Vagina (tissue), 2 donors: ENCODE results near the gene HSPA5. TPM values are rescaled to one million over a fixed set of nuclear protein-coding genes. Genes with fewer than 3 reads are reported as not detected.
"Not testable (repeated sequence)": the region's sequence is repeated elsewhere in the genome, so short reads cannot be mapped to it uniquely, and the experiment has no call there.

Experiments
- DNase-seq, 2 donors: peaks; one replicate each; pipeline ENCODE4 v3.0.0-alpha.2; 2017; ENCODE audit errors: extremely low spot score in 2 of 2
- H3K27ac ChIP-seq: fragments of 200-600 bp; sonication (generic); one replicate; pipeline ENCODE4 v1.5.1; 2019
- H3K27me3 ChIP-seq: fragments of 200-600 bp; sonication (generic); one replicate; pipeline ENCODE4 v1.5.1; 2019
- H3K36me3 ChIP-seq, 2 donors: fragments of 200-600 bp; sonication (generic); one replicate each; pipeline ENCODE4 v1.5.1; 2017 to 2019
- H3K4me1 ChIP-seq: fragments of 200-600 bp; sonication (generic); one replicate; pipeline ENCODE4 v1.5.1; 2019
- H3K4me3 ChIP-seq, 2 donors: fragments of 200-600 bp; sonication (generic); 1 replicate in 1 of 2; 2 replicates in 1 of 2; pipeline ENCODE4 v1.5.1; 2016 to 2019
- H3K9me3 ChIP-seq: fragments of 200-600 bp; sonication (generic); one replicate; pipeline ENCODE4 v1.5.1; 2019
- CTCF ChIP-seq, 3 experiments: fragments of 450-650 bp in 2 of 3; fragments of 200-600 bp in 1 of 3; sonication (generic) in 1 of 3; IDR thresholded peaks; one replicate each; pipeline ENCODE4 v1.5.1; 2017 to 2019; ENCODE audit warnings: antibody characterized with exemption in 3 of 3, mild to moderate bottlenecking in 2 of 3, moderate library complexity in 2 of 3
- POLR2A ChIP-seq, 2 donors: fragments of 450-650 bp; IDR thresholded peaks; one replicate each; pipeline ENCODE4 v1.6.1; 2017; ENCODE audit warnings: antibody characterized with exemption in 2 of 2, mild to moderate bottlenecking in 2 of 2, moderate library complexity in 2 of 2
- POLR2AphosphoS5 ChIP-seq, 2 donors: sonication (generic); formaldehyde crosslinking; IDR thresholded peaks; one replicate each; pipeline ENCODE4 v1.9.0; 2017; ENCODE audit warnings: antibody characterized with exemption in 2 of 2, mild to moderate bottlenecking in 2 of 2, low read depth in 1 of 2; ENCODE audit not compliant: insufficient read depth in 1 of 2
- intact Hi-C: fragments of 100-400 bp; cut with DNase I; formaldehyde crosslinking; loops from one replicate; pipeline ENCODE4 v1.15.1; 2023
- total RNA-seq: library from RNA; depleted of rRNA; stranded (reverse); fragments of >200 nt; gene quantifications from one replicate; pipeline ENCODE4 v1.2.3, GENCODE V29; 2016

The HSPA5 gene
- total RNA-seq, 1 donor from 2014 or later = 88.4 TPM

DNA sequence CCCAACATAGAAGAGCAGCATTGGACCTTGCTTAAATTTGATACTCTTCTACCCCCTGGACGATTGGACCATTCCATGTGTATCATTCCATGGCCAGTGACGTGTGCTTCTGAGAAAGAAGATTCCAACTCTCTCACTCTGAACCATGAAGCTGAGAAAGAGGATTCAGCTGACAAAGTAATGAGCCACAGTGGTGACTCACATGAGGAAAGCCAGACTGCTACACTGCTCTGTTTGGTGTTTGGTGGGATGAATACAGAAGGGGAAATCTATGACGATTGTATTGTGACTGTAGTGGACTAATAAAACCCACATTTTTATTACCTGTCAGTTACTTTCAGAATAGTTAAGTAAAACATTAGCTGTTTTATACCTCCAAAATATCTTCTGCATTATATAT, 7.5 kb downstream of the HSPA5 start:
- TF ChIP-seq CTCF (IDR thresholded peaks at IDR 0.05) = no peak
- no peak for TF ChIP-seq POLR2AphosphoS5 (IDR thresholded peaks at IDR 0.05; ENCODE audit: insufficient read depth in 1 of 2, low read depth in 1 of 2)
- no peak for TF ChIP-seq POLR2A (IDR thresholded peaks at IDR 0.05)
- Histone ChIP-seq H3K36me3 (peaks cover 2 to 60% of the 10 kb centered on the region in 2 donors), H3K4me1 (peaks cover 39% of the 10 kb centered on the region), H3K27ac (no peak overlapping the region), H3K27me3 (no peaks in the 10 kb centered on the region), H3K4me3 (no peak overlapping the region), H3K9me3 (no peaks in the 10 kb centered on the region)
- no peak for DNase-seq
- intact Hi-C loops = no loop called here

DNA sequence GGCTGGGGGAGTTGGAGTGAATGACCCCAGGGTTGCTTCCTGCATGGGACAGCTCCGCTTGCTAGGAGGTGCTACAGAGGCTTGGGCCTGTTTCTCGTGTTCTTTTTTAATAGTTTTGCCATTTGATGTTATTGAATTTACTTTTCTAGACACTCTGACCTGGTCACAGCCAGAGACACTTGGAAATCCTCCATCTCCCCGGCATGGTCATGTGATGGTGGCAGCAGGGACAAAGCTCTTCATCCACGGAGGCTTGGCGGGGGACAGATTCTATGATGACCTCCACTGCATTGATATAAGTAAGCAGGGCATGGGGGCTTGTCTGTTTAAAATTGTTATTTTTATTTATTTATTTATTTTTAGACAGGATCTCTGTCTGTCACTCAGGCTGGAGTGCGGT, 13.4 kb downstream of the HSPA5 start:
- H3K36me3 ChIP-seq = peaks cover 0 to 18% of the 10 kb centered on the region in 2 donors
- no peak for DNase-seq
- H3K27me3 ChIP-seq = no peaks in the 10 kb centered on the region
- no peak overlapping the region for H3K27ac ChIP-seq
- no peak for TF ChIP-seq POLR2AphosphoS5 (IDR thresholded peaks at IDR 0.05; ENCODE audit: insufficient read depth in 1 of 2, low read depth in 1 of 2)
- no peak for TF ChIP-seq POLR2A (IDR thresholded peaks at IDR 0.05)
- no peak for TF ChIP-seq CTCF (IDR thresholded peaks at IDR 0.05)
- no peaks in the 10 kb centered on the region for H3K4me1 ChIP-seq
- H3K4me3 ChIP-seq = no peak overlapping the region
- intact Hi-C loops = no loop called here
- H3K9me3 ChIP-seq = no peaks in the 10 kb centered on the region

- intact Hi-C loops, H3K27me3 ChIP-seq, H3K27ac ChIP-seq, DNase-seq, H3K4me1 ChIP-seq, H3K4me3 ChIP-seq, H3K9me3 ChIP-seq: not testable (repeated sequence)
- peaks cover 0 to 25% of the 10 kb centered on the region in 2 donors for H3K36me3 ChIP-seq
Measured at GRCh38 chr9:125224858-125225257, 16.3 kb downstream of the HSPA5 start.

GRCh38 chr9:125218621-125219020, 22.5 kb downstream of the HSPA5 start:
- Histone ChIP-seq H3K36me3 (peaks cover 0 to 15% of the 10 kb centered on the region in 2 donors), H3K27me3 (no peaks in the 10 kb centered on the region), H3K4me1 (no peaks in the 10 kb centered on the region), H3K4me3 (no peak overlapping the region), H3K9me3 (no peaks in the 10 kb centered on the region), H3K27ac (no peak overlapping the region)
- intact Hi-C loops = no loop called here
- DNase-seq = no peak
- TF ChIP-seq POLR2A (IDR thresholded peaks at IDR 0.05) = no peak
- TF ChIP-seq CTCF (IDR thresholded peaks at IDR 0.05) = no peak
- TF ChIP-seq POLR2AphosphoS5 (IDR thresholded peaks at IDR 0.05; ENCODE audit: insufficient read depth in 1 of 2, low read depth in 1 of 2) = no peak

DNA sequence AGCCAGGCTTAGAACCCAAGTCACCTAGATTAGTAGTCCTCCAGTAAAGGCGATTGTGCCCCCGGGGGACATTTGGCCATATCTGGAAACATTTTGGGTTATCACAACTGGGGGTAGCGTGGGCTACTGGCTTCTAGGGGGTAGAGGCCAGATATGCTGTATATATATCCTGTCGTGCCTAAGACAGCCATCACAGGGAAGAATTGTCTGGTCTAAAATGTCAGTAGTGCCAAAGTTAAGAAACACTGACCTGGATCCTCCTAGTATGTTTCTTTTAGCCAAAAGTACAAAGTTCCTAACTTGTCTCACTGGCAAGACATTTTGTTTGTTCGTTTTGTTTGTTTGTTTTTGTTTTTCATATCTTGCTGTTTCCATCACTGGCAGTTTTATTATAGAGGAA, 27.0 kb downstream of the HSPA5 start:
- no peak for DNase-seq
- Histone ChIP-seq H3K4me3 (no peak overlapping the region), H3K4me1 (no peaks in the 10 kb centered on the region), H3K27me3 (no peaks in the 10 kb centered on the region), H3K27ac (no peak overlapping the region), H3K36me3 (peaks cover 0 to 19% of the 10 kb centered on the region in 2 donors), H3K9me3 (no peaks in the 10 kb centered on the region)
- TF ChIP-seq POLR2A (IDR thresholded peaks at IDR 0.05) (no peak), CTCF (IDR thresholded peaks at IDR 0.05) (no peak), POLR2AphosphoS5 (IDR thresholded peaks at IDR 0.05; ENCODE audit: insufficient read depth in 1 of 2, low read depth in 1 of 2) (no peak)
- intact Hi-C loops = no loop called here

- H3K9me3 ChIP-seq = no peaks in the 10 kb centered on the region
- H3K4me3 ChIP-seq = no peak overlapping the region
- peaks cover 0 to 17% of the 10 kb centered on the region in 2 donors for H3K36me3 ChIP-seq
- H3K27ac ChIP-seq = no peak overlapping the region
- DNase-seq = no peak
- peaks cover 10% of the 10 kb centered on the region for H3K4me1 ChIP-seq
- H3K27me3 ChIP-seq = no peaks in the 10 kb centered on the region
- intact Hi-C loops = no loop called here
- no peak for TF ChIP-seq POLR2A (IDR thresholded peaks at IDR 0.05)
- TF ChIP-seq POLR2AphosphoS5 (IDR thresholded peaks at IDR 0.05; ENCODE audit: insufficient read depth in 1 of 2, low read depth in 1 of 2) = no peak
- TF ChIP-seq CTCF (IDR thresholded peaks at IDR 0.05) = no peak
Measured at GRCh38 chr9:125204477-125204876, 36.7 kb downstream of the HSPA5 start.
